ENCODE measurements around the gene CRY2. TPM values are rescaled to one million over a fixed set of nuclear protein-coding genes. Genes with fewer than 3 reads are reported as not detected.

Gene CRY2
- total and polyA plus RNA-seq, 2 of the 8 experiments (the other 6 are each of a cell fraction or from before 2014, with no cell fraction given) = 8.0 to 9.4 TPM

- TF ChIP-seq CHD7 (IDR thresholded peaks at IDR 0.05; ENCODE audit: insufficient replicate concordance, low read length) (no peak), RNF2 (IDR thresholded peaks at IDR 0.05; ENCODE audit: borderline replicate concordance, low read depth, low read length, missing control alignments, poor library complexity, severe bottlenecking) (no peak), POLR2A (IDR thresholded peaks at IDR 0.05; ENCODE audit: control extremely low read depth in 1 of 2, low read depth in 2 of 2, low read length in 2 of 2) (no peak), MAX (IDR thresholded peaks at IDR 0.05) (no peak), MAFK (IDR thresholded peaks at IDR 0.05; ENCODE audit: low read depth, low read length) (no peak), SP4 (IDR thresholded peaks at IDR 0.05; ENCODE audit: low read length) (no peak), TAF7 (optimal IDR thresholded peaks at IDR 0.05; ENCODE audit: borderline replicate concordance, low read depth, low read length) (no peak), GABPA (IDR thresholded peaks at IDR 0.05; ENCODE audit: borderline replicate concordance, insufficient read depth, low read length) (no peak), CBX8 (IDR thresholded peaks at IDR 0.05; ENCODE audit: borderline replicate concordance, low read depth, low read length) (no peak), SP1 (IDR thresholded peaks at IDR 0.05; ENCODE audit: low read depth, low read length) (no peak)
Measured at GRCh38 chr11:45894555-45895247, 47.4 kb downstream of the CRY2 start (continued).

Data from H1 (cell line).